Measurements from ENCODE around the gene TMPRSS2. TPM values are rescaled to one million over a fixed set of nuclear protein-coding genes. Genes with fewer than 3 reads are reported as not detected.

Gene TMPRSS2
- total and polyA plus RNA-seq, 2 of the 13 experiments (the other 11 are each of a cell fraction or from before 2014, with no cell fraction given): 1.7 to 1.8 TPM

DNA sequence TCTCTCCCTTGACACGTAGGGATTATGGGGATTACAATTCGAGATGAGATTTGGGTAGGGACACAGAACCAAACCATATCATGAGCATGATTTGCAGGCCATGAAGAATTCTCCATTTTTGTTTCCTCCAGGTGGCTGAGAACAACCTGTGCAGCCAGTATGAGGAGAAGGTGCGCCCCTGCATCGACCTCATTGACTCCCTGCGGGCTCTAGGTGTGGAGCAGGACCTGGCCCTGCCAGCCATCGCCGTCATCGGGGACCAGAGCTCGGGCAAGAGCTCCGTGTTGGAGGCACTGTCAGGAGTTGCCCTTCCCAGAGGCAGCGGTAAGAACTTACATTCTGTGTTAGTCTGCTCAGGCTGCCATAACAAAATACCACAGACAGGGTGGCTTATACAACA, 72.3 kb downstream of the TMPRSS2 start:
- ATAC-seq (no peak), DNase-seq (ENCODE audit: low spot score) (no peak), FAIRE-seq (no peak)
- Histone ChIP-seq H3K27me3 (ENCODE audit: control insufficient read depth in 1 of 2, insufficient read depth in 2 of 2, low read length in 2 of 2) (no peaks in the 10 kb centered on the region), H3K27ac (ENCODE audit: extremely low read length, insufficient read depth, low read length) (no peak overlapping the region), H3K9me3 (ENCODE audit: low read length) (peaks cover 8% of the 10 kb centered on the region), H4K20me1 (ENCODE audit: insufficient read depth, low read length) (no peaks in the 10 kb centered on the region), H2AFZ (ENCODE audit: low read length) (no peak overlapping the region), H3K4me2 (ENCODE audit: low read depth, low read length) (no peak overlapping the region), H3K9ac (ENCODE audit: insufficient read depth, low read depth, low read length) (no peak overlapping the region), H3K79me2 (ENCODE audit: insufficient read depth, low read length) (no peaks in the 10 kb centered on the region), H3K4me1 (ENCODE audit: insufficient read depth, low read length) (no peaks in the 10 kb centered on the region), H3K4me3 (replicated peaks in 1 of 3; ENCODE audit: insufficient read depth in 1 of 3, low read depth in 2 of 3, low read length in 3 of 3) (no peak overlapping the region), H3K36me3 (replicated peaks in 1 of 2; ENCODE audit: control insufficient read depth in 1 of 2, insufficient read depth in 2 of 2, low read length in 2 of 2) (no peaks in the 10 kb centered on the region)
- intact Hi-C loops (cut with micrococcal nuclease; ENCODE audit: unreplicated experiment): no loop called here
- TF ChIP-seq ZNF7 (CRISPR knock-in tag; IDR thresholded peaks at IDR 0.05) (no peak), MED1 (CRISPR knock-in tag; IDR thresholded peaks at IDR 0.05) (no peak), NR3C1 (CRISPR knock-in tag; IDR thresholded peaks at IDR 0.05) (no peak), ETV6 (CRISPR knock-in tag; conservative IDR thresholded peaks at IDR 0.05) (no peak), FOSL2 (CRISPR knock-in tag; IDR thresholded peaks at IDR 0.05) (no peak), TGIF2 (CRISPR knock-in tag; IDR thresholded peaks at IDR 0.05) (no peak), SRF (IDR thresholded peaks at IDR 0.05; ENCODE audit: low read depth, low read length) (no peak), ZNF335 (CRISPR knock-in tag; IDR thresholded peaks at IDR 0.05) (no peak), THAP7 (CRISPR knock-in tag; IDR thresholded peaks at IDR 0.05) (no peak), SPEN (CRISPR knock-in tag; IDR thresholded peaks at IDR 0.05; ENCODE audit: low read depth) (no peak), ZNF740 (CRISPR knock-in tag; IDR thresholded peaks at IDR 0.05) (no peak), ZNF569 (CRISPR knock-in tag; IDR thresholded peaks at IDR 0.05; ENCODE audit: borderline replicate concordance) (no peak), MAZ (IDR thresholded peaks at IDR 0.05; ENCODE audit: borderline replicate concordance, low read depth, low read length) (no peak), MAZ (CRISPR knock-in tag; IDR thresholded peaks at IDR 0.05; ENCODE audit: low read depth) (no peak), ZIK1 (CRISPR knock-in tag; IDR thresholded peaks at IDR 0.05; ENCODE audit: borderline replicate concordance, low read depth) (no peak), ZNF781 (CRISPR knock-in tag; IDR thresholded peaks at IDR 0.05; ENCODE audit: borderline replicate concordance, not compliant biosample characterization) (no peak), NCOA2 (CRISPR knock-in tag; IDR thresholded peaks at IDR 0.05) (no peak), GATAD2A (CRISPR knock-in tag; IDR thresholded peaks at IDR 0.05) (no peak), RCOR2 (CRISPR knock-in tag; IDR thresholded peaks at IDR 0.05) (no peak)
- TF ChIP-seq, protein P1, sequence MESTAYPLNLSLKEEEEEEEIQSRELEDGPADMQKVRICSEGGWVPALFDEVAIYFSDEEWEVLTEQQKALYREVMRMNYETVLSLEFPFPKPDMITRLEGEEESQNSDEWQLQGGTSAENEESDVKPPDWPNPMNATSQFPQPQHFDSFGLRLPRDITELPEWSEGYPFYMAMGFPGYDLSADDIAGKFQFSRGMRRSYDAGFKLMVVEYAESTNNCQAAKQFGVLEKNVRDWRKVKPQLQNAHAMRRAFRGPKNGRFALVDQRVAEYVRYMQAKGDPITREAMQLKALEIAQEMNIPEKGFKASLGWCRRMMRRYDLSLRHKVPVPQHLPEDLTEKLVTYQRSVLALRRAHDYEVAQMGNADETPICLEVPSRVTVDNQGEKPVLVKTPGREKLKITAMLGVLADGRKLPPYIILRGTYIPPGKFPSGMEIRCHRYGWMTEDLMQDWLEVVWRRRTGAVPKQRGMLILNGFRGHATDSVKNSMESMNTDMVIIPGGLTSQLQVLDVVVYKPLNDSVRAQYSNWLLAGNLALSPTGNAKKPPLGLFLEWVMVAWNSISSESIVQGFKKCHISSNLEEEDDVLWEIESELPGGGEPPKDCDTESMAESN (CRISPR knock-in tag; conservative IDR thresholded peaks at IDR 0.05): no peak
- TF ChIP-seq, protein P2, sequence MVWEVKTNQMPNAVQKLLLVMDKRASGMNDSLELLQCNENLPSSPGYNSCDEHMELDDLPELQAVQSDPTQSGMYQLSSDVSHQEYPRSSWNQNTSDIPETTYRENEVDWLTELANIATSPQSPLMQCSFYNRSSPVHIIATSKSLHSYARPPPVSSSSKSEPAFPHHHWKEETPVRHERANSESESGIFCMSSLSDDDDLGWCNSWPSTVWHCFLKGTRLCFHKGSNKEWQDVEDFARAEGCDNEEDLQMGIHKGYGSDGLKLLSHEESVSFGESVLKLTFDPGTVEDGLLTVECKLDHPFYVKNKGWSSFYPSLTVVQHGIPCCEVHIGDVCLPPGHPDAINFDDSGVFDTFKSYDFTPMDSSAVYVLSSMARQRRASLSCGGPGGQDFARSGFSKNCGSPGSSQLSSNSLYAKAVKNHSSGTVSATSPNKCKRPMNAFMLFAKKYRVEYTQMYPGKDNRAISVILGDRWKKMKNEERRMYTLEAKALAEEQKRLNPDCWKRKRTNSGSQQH (CRISPR knock-in tag; IDR thresholded peaks at IDR 0.05; ENCODE audit: low read depth): no peak
- ChIA-PET POLR2A (no interaction called here), CTCF (ENCODE audit: low intra/inter-chr PET ratio, low total read pairs) (no interaction called here)
- 87% methylated on average over 8 of the region's 11 CpGs for WGBS (ENCODE audit: low lambda C conversion rate)
- BruUV-seq (replicated peaks): no TSS peak
- in situ Hi-C loops (cut with HindIII; ENCODE audit: extremely low pct_ligation_motif_present, low pct_unique_long_range_greater_than_20kb): no loop called here

Measured in HepG2 (cell line).